HG02623 (cell line): ENCODE data around the gene C1orf216.
"Not testable (repeated sequence)": the region's sequence is repeated elsewhere in the genome, so short reads cannot be mapped to it uniquely, and the experiment has no call there.

ENCODE experiments used
- ATAC-seq: cut with Tn5 transposase; IDR thresholded peaks from one replicate; pipeline ENCODE4 v1.9.1; 2021; ENCODE audit warnings: moderate library complexity; ENCODE audit not compliant: unreplicated experiment

C1orf216 gene, protein sequence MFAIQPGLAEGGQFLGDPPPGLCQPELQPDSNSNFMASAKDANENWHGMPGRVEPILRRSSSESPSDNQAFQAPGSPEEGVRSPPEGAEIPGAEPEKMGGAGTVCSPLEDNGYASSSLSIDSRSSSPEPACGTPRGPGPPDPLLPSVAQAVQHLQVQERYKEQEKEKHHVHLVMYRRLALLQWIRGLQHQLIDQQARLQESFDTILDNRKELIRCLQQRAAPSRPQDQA

DNA sequence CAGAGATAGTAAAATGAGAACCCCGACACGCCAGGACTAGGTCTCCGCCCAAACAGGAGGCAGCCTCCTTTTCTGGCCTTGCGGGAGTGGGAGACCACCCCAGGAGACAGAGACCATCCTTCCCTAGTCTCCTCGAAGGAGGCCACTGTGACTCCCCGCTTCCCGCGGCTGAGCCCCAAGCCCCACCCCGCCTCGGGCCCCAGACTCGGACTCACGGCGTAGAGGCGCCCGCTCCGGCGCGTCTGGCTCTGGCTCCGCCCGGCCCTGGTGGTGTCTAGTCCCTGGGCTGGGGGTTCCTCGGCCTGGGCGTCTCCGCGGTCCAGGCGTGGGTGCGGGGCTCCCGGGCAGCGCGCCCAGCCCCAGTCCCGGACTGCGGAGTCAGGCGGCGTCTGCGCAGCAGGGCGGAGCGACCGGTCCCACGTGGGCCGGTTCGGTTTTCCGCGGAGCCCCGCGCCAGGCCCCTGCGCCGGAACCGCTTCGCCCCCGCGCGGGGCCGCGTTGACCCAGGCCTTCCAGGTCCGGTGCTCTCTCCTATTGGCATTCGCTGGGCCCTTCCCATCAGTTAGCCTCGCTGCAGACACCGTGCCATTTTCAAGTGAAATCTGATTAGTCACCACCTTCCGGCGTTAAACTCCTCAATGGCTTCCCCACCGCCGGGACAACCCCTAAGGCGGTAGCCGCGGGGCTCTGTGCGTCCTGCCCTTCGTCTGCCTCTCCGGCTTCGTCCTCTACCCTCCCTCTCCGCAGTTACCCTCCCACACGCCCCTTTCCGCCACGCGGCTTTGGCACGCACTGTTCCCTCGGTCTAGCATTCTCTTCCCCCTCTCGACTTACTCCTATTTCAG lies at the start of gene C1orf216:
TSS of gene C1orf216 (minus strand) at position 393 of the 845 bp plus-strand sequence. CDS start 2,563 bp downstream, outside the sequence.
- ATAC-seq, result no peak

DNA sequence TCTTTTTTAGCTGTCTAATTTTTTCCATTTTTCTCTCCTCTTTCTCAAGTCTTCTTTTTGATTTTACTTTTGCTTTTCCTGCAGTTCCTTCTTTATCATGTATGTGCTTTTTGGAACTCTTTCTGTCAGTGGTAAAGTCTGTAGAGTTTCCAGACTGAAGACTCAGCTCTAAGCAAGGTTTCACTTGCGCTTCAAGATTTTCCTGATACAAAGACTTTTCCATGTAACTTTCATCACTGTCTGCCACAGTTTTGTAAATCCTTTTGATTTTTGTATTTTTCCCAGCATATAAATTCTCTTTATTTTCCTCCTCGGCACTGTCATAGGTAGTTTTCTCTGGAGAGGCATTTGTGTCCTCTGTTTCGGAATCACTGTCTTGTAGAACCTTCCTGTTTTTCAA lies 45.6 kb upstream of the C1orf216 start:
- no peak for ATAC-seq

DNA sequence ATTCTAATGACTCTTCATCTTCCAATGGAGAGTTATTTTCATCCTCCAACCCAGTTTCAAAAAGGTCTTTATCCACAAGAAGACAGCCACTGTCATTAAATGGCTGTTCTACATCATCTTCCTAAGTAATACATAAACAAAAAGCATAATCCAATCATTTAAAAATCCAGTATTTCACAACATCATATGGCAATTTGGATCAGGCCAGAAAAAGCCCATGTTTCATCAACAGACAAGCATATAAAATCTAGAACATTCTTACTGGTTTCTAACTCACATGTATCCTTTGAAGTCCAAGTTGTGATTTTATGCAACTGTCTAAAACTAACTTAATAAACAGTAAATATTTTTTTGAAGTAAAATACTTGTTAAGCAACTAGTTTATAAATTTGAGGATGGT lies 44.5 kb upstream of the C1orf216 start:
- no peak for ATAC-seq

DNA sequence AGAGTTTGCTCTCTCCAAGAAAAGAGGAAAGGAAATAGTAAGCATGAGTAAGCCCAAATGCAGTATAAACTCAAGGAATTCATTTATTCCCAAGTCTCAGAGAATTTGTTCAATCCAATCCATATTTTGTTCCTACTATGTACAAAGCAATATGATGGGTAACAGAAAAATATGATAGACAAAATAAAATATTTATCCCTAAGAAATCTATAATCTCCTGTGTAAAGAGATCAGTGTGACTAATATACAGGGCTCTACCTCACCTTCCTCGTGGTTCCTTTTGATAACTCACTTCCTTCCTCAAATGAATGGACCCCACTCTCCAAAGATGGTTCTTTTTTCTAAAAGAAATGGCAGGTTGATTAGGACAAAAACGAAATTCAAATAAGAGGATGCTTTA lies 43.5 kb upstream of the C1orf216 start:
- no peak for ATAC-seq

DNA sequence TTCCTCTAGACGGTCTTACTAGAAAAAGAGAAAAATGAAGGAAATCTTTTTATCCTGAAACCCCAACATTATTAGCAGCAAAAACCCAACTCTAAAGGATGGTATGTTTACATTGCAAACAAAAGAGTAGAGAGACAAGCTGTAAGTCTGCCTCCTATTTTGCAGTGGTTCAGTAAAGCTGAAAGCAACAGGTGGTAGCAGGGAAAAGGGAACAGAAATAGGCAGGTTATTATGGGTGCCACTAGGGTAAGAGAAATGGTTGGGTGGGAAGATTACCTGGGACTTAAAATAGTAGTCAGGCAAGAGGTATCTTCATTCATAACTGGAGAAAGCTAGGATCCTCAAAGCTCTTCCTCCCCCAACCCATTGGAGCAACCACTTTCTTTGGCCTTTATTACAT lies 37.4 kb upstream of the C1orf216 start:
- no peak for ATAC-seq

DNA sequence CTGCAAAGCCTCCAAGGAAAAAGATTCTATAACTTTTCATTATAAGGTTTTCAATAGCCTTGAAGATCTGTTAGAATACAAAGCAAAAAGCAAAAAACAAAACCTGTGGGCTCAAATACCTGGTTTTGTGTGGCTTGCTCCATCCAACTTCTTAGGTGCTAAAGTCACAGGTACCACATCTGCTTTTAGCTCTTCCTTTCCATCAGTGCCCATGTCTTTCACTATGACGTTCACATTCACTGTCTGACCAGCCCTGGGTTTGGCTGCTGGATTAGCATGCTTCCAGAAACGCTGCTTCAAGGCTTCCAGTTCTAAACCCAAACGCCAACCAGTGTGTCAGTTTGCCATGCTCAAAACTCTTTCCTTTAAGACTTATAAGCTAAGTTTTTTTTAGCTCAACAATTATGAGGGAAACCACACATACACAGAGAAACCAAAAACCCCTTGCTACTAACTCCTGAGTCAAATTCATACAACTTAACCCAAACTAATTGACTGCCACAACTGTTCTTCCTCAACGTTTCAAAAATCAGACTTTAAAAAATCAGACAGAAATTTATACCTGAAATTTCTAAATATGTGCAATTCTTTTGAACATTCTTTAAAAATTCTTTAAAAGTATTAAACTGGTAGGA lies 35.1 kb upstream of the C1orf216 start:
- ATAC-seq, result no peak

DNA sequence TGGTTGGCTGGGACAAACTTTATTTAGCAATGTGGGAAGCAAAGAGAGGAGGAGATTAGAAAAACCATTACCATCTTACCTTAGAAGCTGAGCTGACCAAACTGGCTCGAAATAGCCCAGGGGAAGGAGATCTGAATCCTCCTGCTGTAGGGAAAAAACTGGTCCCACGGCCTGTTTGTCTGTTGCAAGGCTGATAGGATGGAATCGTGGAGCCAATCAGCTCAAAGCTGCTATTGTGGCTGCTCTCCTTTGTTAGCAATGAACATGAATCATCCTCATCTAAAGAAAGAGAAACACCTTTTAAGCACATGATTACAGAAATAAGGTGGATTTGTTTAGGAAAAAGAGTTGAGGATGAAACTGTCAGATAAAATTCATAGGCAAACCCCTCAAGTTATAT lies 29.6 kb upstream of the C1orf216 start:
- ATAC-seq, result no peak

DNA sequence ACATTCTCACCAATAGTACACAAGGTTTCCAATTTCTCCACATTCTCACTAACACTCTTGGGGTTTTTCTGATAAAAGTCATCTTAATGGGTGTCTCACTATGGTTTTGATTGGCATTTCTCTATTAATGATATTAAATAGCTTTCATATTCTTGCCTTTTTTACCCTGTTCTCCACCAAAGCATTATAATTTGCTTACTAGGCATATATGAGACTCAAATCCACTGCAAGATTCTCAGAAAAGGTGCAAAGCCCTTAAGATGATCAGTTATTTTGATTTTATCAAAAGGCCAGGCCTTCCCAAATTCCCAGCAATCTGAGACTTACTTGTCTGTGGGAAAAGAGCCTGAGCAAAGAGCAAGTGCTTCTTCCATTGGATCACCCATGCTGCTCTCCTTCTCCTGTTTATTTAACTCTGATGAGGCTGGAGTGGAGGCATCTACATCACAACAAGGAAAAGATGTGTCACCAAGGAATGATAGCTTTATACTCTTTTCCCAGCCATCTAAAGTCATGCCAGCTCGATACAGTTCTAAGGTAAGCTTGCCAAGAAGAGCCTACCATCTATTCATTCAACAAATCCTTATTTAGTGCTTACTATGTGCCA lies 26.5 kb upstream of the C1orf216 start:
- ATAC-seq, result no peak

DNA sequence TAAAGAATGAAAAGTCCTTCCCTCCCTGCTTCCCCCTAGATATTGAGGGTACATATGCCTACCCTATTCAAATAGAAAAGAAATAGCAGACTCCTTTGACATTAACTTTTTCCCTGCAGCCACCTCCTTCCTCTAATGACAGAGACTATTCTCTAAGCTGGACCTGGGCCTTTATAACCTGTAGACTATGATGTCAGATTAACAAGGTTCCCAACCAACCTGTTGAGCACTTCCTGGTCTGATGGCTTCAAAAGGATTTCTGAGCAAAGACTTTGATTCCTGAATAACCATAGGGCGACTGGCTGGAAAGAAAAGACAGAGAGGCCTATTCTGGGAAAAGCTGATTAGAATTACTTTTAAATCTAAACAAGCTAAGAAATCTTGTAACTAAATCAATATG lies 18.4 kb upstream of the C1orf216 start:
- ATAC-seq, result no peak

DNA sequence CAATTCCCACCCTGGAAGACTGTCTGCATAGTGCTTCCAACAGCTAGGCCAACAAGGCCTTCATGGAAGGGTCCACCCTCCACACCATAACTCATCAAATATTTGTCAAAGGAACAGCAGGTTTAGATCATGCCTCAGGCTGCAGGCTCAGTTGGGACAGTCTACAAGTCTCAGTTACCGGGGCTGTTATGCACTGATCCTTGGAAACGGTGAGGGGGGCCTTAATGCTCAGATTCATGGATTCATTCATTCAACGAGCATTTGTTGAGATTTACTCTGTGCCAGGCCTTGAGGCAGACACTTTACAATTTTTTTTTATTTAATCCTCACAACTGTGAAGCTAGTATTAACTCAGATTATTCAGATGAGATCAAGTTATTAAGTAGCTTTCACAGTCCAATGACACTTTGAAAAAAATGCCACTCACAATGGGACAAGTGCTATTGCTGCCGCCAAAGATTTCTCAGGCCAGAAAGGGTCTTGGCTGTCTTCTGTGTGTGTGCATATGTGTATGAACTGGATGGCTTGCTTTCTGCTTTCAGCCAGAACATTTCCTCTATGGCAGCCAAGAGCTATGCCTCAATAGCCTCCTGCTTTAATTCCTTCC lies 8.9 kb upstream of the C1orf216 start:
- no peak for ATAC-seq

DNA sequence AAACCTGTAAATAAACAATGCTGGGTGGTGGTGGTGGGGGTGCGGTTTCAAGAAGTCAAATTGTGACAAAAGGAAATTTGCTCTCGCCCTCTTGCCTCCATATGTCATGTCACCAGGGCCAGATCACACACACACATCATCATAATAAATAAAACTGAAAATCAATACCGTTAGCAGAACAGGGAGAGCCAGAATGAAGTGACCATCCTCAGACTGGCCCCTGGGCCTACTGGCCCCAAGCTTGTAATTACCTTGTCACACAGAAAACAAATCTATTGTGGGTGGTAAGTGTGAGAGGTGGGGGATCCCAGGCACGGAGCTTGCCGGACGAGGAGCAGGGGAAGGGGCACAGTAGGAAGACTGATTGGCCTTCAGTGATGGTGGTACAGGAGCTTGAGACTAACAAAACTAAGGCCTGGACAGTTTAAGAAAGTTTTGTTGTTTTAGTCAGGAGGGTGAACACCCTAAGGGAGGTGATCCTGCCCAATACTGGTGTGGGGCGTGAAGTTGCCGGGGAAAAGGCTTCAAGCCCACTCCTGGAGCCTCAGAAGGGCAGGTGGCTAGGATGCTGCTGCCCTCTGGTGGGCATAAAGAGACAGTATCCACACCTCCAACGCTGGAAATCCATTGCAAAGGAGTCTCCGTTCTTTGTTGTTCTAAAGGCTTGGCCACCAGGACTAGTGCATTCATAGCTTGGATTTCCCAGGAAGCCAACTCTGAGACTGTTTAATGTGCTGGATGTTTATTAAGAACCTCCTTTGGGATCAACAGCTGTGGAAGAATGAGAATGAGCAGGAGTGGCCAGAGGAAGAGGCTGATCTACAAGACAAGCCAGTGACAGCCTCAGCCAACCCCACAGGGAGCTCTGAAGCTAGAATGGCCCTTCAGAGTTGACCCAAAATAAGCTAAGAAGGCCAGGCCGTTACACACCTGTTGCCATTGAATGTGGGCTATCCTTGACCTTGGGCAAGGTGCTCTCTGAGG lies 8.1 kb upstream of the C1orf216 start:
- no peak for ATAC-seq

DNA sequence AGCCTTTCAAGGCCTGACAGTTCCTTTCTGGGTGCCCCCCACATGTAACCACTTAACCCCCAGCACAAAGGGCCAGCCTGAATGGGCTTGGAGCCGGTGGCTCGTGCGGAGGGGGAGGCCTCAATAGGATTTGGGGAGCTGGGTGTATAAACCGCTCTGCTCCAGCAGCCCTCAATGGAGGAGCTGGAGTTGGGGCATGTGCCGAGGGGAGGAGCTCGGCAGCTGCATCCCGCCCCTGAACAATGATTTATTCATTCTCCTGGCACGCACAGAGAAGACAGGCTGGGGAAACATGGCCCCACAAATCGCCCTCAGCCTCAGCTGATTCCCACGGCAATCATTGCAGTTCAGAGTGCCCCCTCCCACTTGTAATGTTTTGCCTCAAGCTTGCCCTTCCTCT lies 6.9 kb upstream of the C1orf216 start:
- no peak for ATAC-seq

DNA sequence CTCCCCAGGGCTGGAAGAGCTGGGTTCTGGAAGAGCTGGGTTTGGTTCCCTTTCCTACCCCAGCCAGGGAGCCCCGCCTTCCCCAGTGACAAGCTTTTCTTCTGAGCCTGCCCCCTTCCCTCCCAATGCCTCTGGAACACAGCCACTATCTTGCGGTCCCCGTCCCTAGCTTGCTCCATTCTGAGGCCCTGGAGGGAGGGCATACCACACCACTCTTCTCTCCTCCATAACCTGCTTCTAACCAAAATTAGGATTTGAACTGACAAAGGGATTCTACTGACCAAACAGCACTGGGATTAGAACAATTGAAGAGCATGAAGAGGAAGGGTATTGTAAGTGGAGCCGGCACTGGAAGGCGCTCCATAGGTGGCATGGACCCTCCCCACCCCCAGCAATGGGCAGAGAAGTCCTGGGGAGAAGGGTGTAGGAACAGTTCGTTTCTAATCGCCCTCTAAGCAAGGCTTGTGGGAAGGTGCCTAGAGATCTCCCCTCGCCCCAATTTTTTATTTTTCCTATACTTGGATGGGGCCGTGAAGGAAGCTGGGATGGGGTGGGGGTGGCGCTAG lies 690 bp downstream of the C1orf216 start:
- ATAC-seq, result no peak

DNA sequence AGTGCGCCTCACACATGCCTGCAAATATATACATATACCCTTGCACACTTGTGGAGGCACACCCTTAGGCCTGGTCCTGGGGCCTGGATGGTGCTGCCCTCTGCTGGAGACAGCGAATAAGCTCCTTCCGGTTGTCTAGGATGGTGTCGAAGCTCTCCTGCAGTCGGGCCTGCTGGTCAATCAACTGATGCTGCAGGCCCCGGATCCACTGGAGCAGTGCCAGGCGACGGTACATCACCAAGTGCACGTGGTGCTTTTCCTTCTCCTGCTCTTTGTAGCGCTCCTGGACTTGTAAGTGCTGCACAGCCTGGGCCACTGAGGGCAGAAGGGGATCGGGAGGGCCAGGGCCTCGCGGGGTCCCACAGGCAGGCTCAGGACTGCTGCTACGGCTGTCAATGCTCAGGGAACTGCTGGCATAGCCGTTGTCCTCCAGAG lies 3.1 kb downstream of the C1orf216 start:
- ATAC-seq, result peak; percentile 54

DNA sequence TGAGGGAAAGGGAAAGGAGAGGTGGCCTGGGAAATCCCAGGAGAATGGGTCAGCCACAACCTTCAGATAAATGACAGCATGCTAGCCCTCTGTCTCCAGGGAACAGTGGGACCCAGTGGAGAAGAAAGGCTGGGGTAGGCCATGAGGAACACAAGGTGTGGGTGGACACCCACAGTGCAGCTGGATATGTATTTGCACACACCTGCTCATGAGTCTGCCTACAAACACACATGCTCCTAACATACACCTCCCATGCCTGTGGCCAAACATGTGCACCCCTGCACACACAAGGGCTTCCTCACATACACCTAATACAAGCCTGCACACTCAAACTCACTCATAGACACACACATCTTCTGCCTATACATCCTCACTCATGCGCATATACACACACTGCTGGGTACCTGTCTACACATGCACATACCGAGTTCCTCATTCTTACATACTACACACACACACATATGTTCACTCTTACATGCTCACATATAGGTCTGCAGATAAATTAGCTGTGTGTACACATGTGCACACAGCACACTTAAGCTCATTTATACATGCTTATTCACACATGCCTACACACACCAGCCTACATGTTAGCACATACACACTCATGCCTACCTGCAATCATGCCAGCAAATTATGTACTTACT lies 3.6 kb downstream of the C1orf216 start:
- ATAC-seq, result no peak

DNA sequence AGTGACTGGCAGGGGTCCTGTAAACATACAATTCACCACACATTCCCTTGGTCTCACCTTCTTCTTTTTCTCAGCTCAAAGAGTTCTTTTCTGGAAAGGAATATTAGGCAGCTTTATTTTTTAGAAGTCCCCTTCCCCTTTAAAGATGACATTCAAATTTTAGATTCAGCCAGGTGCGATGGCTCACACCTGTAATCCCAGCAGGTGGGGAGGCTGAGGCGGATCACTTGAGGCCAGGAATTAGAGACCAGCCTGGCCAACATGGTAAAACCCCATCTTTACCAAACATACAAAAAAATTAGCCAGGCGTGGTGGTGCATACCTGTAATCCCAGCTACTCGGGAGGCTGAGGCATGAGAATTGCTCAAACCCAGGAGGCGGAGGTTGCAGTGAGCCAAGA lies 7.6 kb downstream of the C1orf216 start:
- not testable (repeated sequence) for ATAC-seq

DNA sequence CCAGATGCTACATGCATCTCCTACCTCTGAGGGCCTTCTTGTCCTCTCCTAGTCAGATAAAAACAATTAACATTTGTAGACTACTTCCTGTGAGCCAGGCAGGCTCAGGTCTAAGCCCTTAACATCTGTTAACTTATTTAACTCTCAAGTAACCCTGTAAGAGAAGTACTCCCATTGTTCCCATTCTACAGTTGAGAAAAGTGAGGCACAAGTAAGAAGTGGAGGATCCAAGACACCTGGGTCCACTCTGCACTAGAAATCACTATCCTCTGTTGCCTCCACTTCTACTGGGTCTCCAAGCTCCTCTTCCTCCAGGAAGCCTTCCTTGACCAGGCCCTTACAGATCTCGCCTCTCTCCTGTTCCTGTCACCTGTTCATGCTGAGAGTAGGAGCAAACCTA lies 9.7 kb downstream of the C1orf216 start:
- no peak for ATAC-seq

DNA sequence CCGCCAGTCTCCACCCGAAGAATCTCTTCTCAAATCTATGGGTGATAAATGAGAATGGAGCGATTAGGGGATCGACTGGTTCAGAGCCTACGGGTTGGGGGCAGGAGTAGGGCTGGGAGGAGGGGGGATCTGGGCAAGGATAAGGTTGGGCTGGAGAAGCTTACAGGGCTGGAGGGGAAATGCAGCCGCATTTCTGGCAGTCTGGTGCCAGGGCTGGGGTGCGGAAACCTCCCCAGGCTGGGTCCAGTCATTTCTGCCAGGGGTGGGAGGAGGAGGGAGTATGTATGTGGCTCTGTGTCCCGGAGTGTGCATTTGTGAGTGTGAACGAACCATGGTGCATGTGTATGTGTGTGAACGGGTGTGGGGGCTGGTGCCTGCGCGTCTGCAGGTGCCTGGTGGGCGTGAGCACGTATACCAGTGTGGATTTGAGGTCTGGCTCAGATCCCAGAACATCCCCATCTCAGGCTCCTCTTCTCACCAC lies 10.2 kb downstream of the C1orf216 start:
- no peak for ATAC-seq
